Small intestine (tissue), 7 donors: Measurements from ENCODE around the gene PLAAT4. TPM values are rescaled to one million over a fixed set of nuclear protein-coding genes. Genes with fewer than 3 reads are reported as not detected.
A peak's percentile ranks its signal among the peaks of the same experiment; 100 is the strongest.
"Not testable (repeated sequence)": the region's sequence is repeated elsewhere in the genome, so short reads cannot be mapped to it uniquely, and the experiment has no call there.

Experiments
- DNase-seq, 2 donors: peaks; one replicate each; pipeline versions ENCODE4 v3.0.0 to v3.0.0-alpha.2; 2013
- FAIRE-seq: peaks from 2 replicates; lab custom pipeline; 2012; peaks lifted over from hg19 to GRCh38; lab: Jason Lieb, UNC
- H3K27ac ChIP-seq, 3 donors: one replicate each; pipeline ENCODE4 v1.5.1; 2013; ENCODE audit warnings: low read length in 2 of 3, mild to moderate bottlenecking in 2 of 3, control low read depth in 1 of 3, inconsistent platforms in 1 of 3, low read depth in 1 of 3, moderate library complexity in 1 of 3
- H3K27me3 ChIP-seq, 3 donors: one replicate each; pipeline ENCODE4 v1.6.1; 2013; ENCODE audit warnings: low read length in 3 of 3, inconsistent platforms in 1 of 3; ENCODE audit not compliant: control insufficient read depth in 3 of 3, insufficient read depth in 3 of 3
- H3K36me3 ChIP-seq, 3 donors: one replicate each; pipeline ENCODE4 v1.6.1; 2013; ENCODE audit warnings: low read length in 3 of 3, inconsistent platforms in 1 of 3, low read depth in 1 of 3, mild to moderate bottlenecking in 1 of 3, moderate library complexity in 1 of 3; ENCODE audit not compliant: control insufficient read depth in 3 of 3, insufficient read depth in 2 of 3
- H3K4me1 ChIP-seq, 3 donors: one replicate each; pipeline ENCODE4 v1.6.1; 2013; ENCODE audit warnings: low read length in 2 of 3, inconsistent platforms in 1 of 3, low read depth in 1 of 3, mild to moderate bottlenecking in 1 of 3, moderate library complexity in 1 of 3; ENCODE audit not compliant: control insufficient read depth in 3 of 3, insufficient read depth in 2 of 3
- H3K4me3 ChIP-seq, 3 donors: one replicate each; pipeline ENCODE4 v1.5.1; 2013; ENCODE audit warnings: low read length in 3 of 3, control low read depth in 1 of 3, inconsistent platforms in 1 of 3, low read depth in 1 of 3, mild to moderate bottlenecking in 1 of 3, moderate library complexity in 1 of 3
- H3K9me3 ChIP-seq, 2 donors: one replicate each; pipeline ENCODE4 v1.6.1; 2013; ENCODE audit warnings: low read depth in 1 of 2, low read length in 1 of 2; ENCODE audit not compliant: control insufficient read depth in 2 of 2, insufficient read depth in 1 of 2
- WGBS, 3 donors: extraction: QIAGEN DNeasy Blood & Tissue Kit; methylation state at CpG; one replicate each; pipeline ENCODE4 v1.1.7; 2013; 5-methylcytosine and 5-hydroxymethylcytosine counted together
- polyA plus RNA-seq, 4 donors: library from polyadenylated mRNA; stranded (reverse) in 3 of 4; unstranded in 1 of 4; fragments of 200-250 nt in 3 of 4; fragments of 120-200 nt in 1 of 4; gene quantifications; one replicate each; pipeline versions ENCODE4 v1.2.1 to v1.2.3, GENCODE V29; 2013
- donor health status: healthy with polysubstance abuse.
- donor health status: control.
- donor health status: control.
- donor health status: Bipolar disorder and iron deficiency.
- donor health status: healthy.

Gene PLAAT4
- polyA plus RNA-seq, 4 donors, result 10.8 to 360 (median 165) TPM

DNA sequence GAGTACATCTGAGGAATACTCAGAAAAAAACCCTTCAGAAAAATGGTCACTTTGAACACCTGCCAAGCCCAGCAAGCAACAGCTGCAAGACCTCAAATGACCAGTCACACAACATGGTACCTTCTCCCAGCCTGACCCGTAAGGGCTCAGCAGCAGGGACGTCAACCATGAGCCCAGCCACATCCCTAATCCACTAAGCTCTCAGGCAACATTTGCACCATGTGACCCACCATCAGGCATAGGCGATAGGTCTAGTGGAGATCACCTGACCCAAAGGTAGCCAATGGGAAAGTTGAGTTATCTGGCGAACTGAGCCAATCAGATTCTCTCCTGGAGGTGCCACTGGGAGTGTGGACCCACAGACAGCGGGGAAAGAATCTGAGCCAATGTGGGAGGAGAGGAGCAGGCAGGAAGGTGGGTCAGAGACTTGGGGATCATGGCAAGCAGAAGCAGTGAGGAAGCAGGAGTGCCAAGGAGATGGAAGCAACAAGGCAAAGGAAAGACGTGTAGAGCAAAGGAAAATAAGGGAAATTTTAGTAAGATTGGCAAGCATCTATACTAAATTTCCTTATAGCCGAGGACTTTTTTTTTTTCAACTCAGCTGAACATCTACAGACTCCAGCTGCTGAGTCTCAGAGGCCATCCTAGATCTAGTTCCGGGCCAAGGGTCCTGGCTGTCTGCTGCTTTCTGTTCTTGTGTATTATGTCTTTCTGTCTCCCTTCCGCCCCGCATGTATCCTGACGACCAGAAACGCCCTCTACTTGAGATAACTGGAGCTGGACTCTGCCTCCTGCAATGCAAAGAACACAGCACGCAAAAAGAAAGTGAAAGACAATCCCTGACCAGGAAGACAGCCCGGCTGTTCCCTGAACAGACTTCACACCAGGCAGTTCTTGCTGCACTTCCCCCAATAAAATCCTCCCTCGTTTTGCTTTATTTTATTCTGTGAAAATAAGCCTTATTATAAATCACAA, 37.6 kb downstream of the PLAAT4 start:
- DNase-seq (peak; percentile 95 to 98), FAIRE-seq (no peak)
- 30 to 40% (median 37%) methylated on average over 15 of the region's 15 CpGs for WGBS, 3 donors
- Histone ChIP-seq H3K4me3 (peak overlapping the region in 1 of 3 donors; percentile 24), H3K27me3 (no peaks in the 10 kb centered on the region), H3K27ac (peak overlapping the region; percentile 83 to 92 (median 90)), H3K4me1 (peaks cover 3 to 13% (median 7%) of the 10 kb centered on the region in 3 donors), H3K36me3 (no peaks in the 10 kb centered on the region), H3K9me3 (peaks cover 0 to 6% of the 10 kb centered on the region in 2 donors)

DNA sequence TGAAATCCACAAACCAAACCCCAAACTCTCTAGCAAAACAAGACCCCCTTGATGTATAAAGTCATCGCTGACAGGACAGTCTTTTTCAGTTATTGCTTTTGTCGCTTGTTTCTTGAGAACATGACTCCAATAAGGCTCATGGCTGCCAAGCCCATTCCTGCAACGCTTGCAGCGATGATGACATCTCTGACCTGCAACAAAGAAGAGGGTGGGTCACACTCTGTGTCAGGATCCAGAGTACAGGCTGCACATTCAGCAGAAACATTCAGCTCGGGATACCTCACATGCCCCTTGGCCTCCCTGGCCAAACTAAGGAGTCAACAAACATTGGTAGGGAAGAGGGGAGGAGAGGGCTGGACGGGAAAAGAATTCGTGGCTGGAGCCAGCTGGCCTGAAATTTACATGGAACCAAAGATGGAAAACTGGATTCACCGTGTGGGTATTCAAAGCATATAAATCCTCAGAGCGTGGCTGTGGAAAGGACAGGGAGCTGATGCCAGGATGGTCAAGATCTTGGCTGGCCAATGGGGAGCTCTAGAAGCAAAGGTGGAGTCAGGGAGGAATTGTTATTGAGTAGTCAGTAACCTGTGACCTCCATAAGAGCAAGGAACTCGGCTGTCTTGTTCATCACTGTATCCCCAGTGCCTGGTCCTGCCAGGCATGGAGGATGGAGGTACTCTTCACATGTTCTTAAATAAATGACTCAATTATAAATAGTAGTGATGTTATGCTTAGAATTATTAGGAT, 38.4 kb downstream of the PLAAT4 start:
- Histone ChIP-seq H3K4me3 (peak overlapping the region in 1 of 3 donors; percentile 24), H3K36me3 (no peaks in the 10 kb centered on the region), H3K27ac (peak overlapping the region; percentile 83 to 92 (median 90)), H3K4me1 (peaks cover 3 to 13% (median 7%) of the 10 kb centered on the region in 3 donors), H3K27me3 (no peaks in the 10 kb centered on the region), H3K9me3 (peaks cover 0 to 8% of the 10 kb centered on the region in 2 donors)
- FAIRE-seq, result no peak
- WGBS, 3 donors, result 40 to 57% (median 52%) methylated on average over 10 of the region's 10 CpGs
- DNase-seq, result peak; percentile 72 to 76

- H3K27ac ChIP-seq, DNase-seq, H3K36me3 ChIP-seq, FAIRE-seq, H3K27me3 ChIP-seq, H3K4me3 ChIP-seq: not testable (repeated sequence)
- H3K4me1 ChIP-seq, result peaks cover 3 to 12% (median 7%) of the 10 kb centered on the region in 3 donors
- WGBS, 3 donors, result 86 to 91% (median 88%) methylated on average over 1 to 2 of the region's 3 CpGs
- peaks cover 0 to 21% of the 10 kb centered on the region in 2 donors for H3K9me3 ChIP-seq
Observed at GRCh38 chr11:63578882-63579281, 42.3 kb downstream of the PLAAT4 start.

GRCh38 chr11:63581224-63581623, 44.6 kb downstream of the PLAAT4 start:
- not testable (repeated sequence) for DNase-seq, H3K36me3 ChIP-seq, FAIRE-seq, H3K27ac ChIP-seq, H3K27me3 ChIP-seq, H3K4me1 ChIP-seq, H3K4me3 ChIP-seq
- peaks cover 0 to 19% of the 10 kb centered on the region in 2 donors for H3K9me3 ChIP-seq
- WGBS, 3 donors, result 87 to 90% (median 89%) methylated on average over 7 of the region's 7 CpGs

- H3K27me3 ChIP-seq, result no peaks in the 10 kb centered on the region
- H3K4me1 ChIP-seq, result no peaks in the 10 kb centered on the region
- FAIRE-seq (no peak), DNase-seq (no peak)
- H3K4me3 ChIP-seq, result no peak overlapping the region
- peaks cover 0 to 2% (median 1%) of the 10 kb centered on the region in 3 donors for H3K36me3 ChIP-seq
- no peak overlapping the region for H3K27ac ChIP-seq
- peaks cover 0 to 16% of the 10 kb centered on the region in 2 donors for H3K9me3 ChIP-seq
Observed at GRCh38 chr11:63583357-63583677, 46.7 kb downstream of the PLAAT4 start.

DNA sequence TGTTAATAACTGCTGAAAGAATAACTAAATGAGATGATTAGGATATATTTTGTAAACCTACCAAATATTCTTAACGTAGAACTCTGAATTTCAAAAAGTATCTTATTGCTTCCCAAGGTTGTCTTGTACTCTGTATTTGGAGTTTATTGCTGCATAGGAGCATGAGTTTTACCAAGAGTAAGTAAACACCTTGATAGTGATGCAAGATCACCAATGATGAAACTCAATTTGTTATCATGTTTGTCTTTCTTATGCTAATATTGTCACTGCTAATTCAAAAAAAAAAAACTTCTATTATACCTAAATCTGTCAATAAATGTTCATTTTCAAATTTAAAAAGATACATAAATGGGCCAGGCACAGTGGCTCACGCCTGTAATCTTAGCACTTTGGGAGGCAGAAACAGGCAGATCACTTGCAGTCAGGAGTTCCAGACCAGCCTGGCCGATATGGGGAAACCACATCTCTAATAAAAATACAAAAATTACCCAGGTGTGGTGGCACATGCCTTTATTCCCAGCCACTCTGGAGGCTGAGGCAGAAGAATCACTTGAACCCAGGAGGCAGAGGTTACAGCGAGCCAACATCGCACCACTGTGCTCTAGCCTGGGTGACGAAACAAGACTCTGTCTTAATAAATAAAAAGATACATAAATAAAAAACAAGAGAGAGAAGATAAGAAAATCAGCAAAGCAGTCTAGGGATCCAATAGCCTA, 50.0 kb downstream of the PLAAT4 start:
- no peak overlapping the region for H3K4me3 ChIP-seq
- H3K27ac ChIP-seq, result no peak overlapping the region
- H3K36me3 ChIP-seq, result peaks cover 0 to 2% (median 0%) of the 10 kb centered on the region in 3 donors
- peaks cover 0 to 5% of the 10 kb centered on the region in 2 donors for H3K9me3 ChIP-seq
- 92 to 94% (median 94%) methylated on average over 6 of the region's 6 CpGs for WGBS, 3 donors
- no peaks in the 10 kb centered on the region for H3K4me1 ChIP-seq
- no peaks in the 10 kb centered on the region for H3K27me3 ChIP-seq
- DNase-seq (no peak), FAIRE-seq (no peak)

DNA sequence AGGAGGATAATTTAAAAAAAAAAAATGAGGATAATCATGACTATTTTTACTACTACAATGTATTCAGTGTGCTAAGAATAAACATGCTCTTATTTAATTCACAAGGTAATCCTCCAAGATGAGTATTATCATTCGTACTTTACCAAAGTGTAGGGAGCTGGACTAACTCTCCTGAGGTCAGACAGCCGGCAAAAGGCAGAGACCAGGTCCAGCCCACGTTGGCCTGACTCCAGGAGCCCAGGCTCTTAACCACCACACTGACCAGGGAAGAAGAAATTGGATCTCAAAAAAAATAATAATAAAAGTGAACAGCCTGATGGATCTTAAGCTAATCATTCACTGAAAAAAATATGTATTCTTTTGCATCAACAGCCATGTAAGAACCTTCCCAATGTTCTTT, 52.4 kb downstream of the PLAAT4 start:
- Histone ChIP-seq H3K4me3 (no peak overlapping the region), H3K27ac (no peak overlapping the region), H3K27me3 (no peaks in the 10 kb centered on the region), H3K9me3 (no peaks in the 10 kb centered on the region), H3K36me3 (peaks cover 0 to 2% (median 0%) of the 10 kb centered on the region in 3 donors), H3K4me1 (no peaks in the 10 kb centered on the region)
- FAIRE-seq (no peak), DNase-seq (no peak)
- WGBS, 3 donors, result 72 to 78% (median 74%) methylated on average over 3 of the region's 3 CpGs
